PFSK-1 (cell line): ENCODE data around the gene OR2G6. TPM values are rescaled to one million over a fixed set of nuclear protein-coding genes. Genes with fewer than 3 reads are reported as not detected.
"Not testable (repeated sequence)": the region's sequence is repeated elsewhere in the genome, so short reads cannot be mapped to it uniquely, and the experiment has no call there.

Source experiments
- FOXP2 ChIP-seq: optimal IDR thresholded peaks from 2 replicates; pipeline ENCODE3; 2011; ENCODE audit warnings: borderline replicate concordance, control low read depth, inconsistent platforms; ENCODE audit not compliant: insufficient read depth; ENCODE audit errors: extremely low read length, extremely low read depth
- POLR2AphosphoS5 ChIP-seq: IDR thresholded peaks from 2 replicates; pipeline ENCODE4 v1.6.1; 2012; ENCODE audit warnings: low read depth, mild to moderate bottlenecking, control low read depth, low read length, moderate library complexity
- REST ChIP-seq, 2 experiments: IDR thresholded peaks; 2 replicates each; pipeline versions ENCODE4 v1.6.1 to v1.8.0; 2011 to 2012; ENCODE audit warnings: low read depth in 2 of 2, low read length in 2 of 2, control low read depth in 1 of 2, inconsistent platforms in 1 of 2, mild to moderate bottlenecking in 1 of 2, moderate library complexity in 1 of 2; ENCODE audit not compliant: insufficient read depth in 1 of 2
- SIN3A ChIP-seq: IDR thresholded peaks from 2 replicates; pipeline ENCODE4 v1.6.1; 2012; ENCODE audit warnings: mild to moderate bottlenecking, low read length, moderate library complexity, borderline replicate concordance; ENCODE audit not compliant: insufficient read depth
- TAF1 ChIP-seq: IDR thresholded peaks from 2 replicates; pipeline ENCODE4 v1.6.1; 2012; ENCODE audit warnings: low read length, control low read depth, borderline replicate concordance; ENCODE audit not compliant: insufficient read depth
- polyA plus RNA-seq: library from polyadenylated mRNA; unstranded; fragments of >200 nt; gene quantifications from one replicate; pipeline ENCODE4 v1.2.1, GENCODE V29; 2012; ENCODE audit warnings: low read depth, missing spikeins; ENCODE audit not compliant: insufficient read length

The OR2G6 gene
- polyA plus RNA-seq: not detected

DNA sequence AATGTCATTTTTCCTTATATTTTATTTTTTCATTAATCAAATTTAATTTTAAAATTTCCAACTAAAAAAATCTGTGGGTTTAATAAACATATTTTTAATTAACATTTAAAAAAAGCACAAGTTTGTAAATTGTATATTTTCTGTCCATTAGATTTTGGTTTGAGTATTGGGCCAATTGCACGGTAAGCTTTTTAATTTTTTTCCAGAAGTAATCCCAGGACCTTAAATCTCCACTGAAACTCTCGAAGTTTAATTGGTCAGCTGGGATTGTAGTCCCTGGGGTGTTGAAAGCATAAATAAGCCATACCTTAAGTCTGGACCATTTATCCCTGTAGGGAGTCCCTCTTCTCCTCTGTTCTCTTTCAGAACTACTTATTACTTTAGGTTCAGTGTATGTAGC lies at the start of gene OR2G6:
OR2G6 (plus strand) TSS at position 301 of the 400 bp plus-strand sequence. CDS start 13,574 bp downstream, outside the sequence.
- TF ChIP-seq FOXP2; TAF1; REST (IDR thresholded peaks at IDR 0.05; ENCODE audit: insufficient read depth in 1 of 2, low read depth in 2 of 2, low read length in 2 of 2): not testable (repeated sequence)

GRCh38 chr1:248471154-248471553 lies 36.7 kb upstream of the OR2G6 start:
- TF ChIP-seq FOXP2 (no peak), REST (IDR thresholded peaks at IDR 0.05; ENCODE audit: insufficient read depth in 1 of 2, low read depth in 2 of 2, low read length in 2 of 2) (no peak), TAF1 (no peak), SIN3A (no peak), POLR2AphosphoS5 (no peak)

- not testable (repeated sequence) for TF ChIP-seq SIN3A; REST (IDR thresholded peaks at IDR 0.05; ENCODE audit: insufficient read depth in 1 of 2, low read depth in 2 of 2, low read length in 2 of 2); TAF1
Measured at GRCh38 chr1:248473051-248473450, 34.8 kb upstream of the OR2G6 start, which contains the start of gene OR2T3. TSS of gene OR2T3 (plus strand) at chr1:248473351. CDS start at chr1:248473351, 0 bp downstream.

DNA sequence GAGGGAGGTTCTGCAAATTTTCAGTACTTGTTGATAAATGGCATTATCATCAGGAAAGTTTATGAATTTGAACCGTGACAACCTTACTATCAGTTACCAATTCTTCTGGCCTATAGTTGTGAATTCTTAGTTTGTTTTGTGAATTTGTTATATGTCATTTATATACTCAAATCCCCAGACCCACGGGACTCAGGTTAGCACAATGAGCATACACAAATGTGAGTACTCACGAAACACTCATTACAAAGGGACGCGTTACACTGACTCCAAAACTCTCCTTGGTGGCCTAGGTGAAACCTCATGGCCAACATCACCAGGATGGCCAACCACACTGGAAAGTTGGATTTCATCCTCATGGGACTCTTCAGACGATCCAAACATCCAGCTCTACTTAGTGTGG lies 19.6 kb upstream of the OR2G6 start, which contains the start of gene OR2T5:
OR2T5 (plus strand) TSS at position 301 of the 400 bp plus-strand sequence; CDS start at position 301, 0 bp downstream.
- TF ChIP-seq FOXP2; REST (IDR thresholded peaks at IDR 0.05; ENCODE audit: insufficient read depth in 1 of 2, low read depth in 2 of 2, low read length in 2 of 2); SIN3A: not testable (repeated sequence)

- TF ChIP-seq POLR2AphosphoS5 (no peak), TAF1 (no peak), SIN3A (no peak), REST (IDR thresholded peaks at IDR 0.05; ENCODE audit: insufficient read depth in 1 of 2, low read depth in 2 of 2, low read length in 2 of 2) (no peak), FOXP2 (no peak)
Measured at GRCh38 chr1:248521856-248522255, 14.0 kb downstream of the OR2G6 start.
